ENCODE data around the gene ADAMTS2.

Gene ADAMTS2

DNA sequence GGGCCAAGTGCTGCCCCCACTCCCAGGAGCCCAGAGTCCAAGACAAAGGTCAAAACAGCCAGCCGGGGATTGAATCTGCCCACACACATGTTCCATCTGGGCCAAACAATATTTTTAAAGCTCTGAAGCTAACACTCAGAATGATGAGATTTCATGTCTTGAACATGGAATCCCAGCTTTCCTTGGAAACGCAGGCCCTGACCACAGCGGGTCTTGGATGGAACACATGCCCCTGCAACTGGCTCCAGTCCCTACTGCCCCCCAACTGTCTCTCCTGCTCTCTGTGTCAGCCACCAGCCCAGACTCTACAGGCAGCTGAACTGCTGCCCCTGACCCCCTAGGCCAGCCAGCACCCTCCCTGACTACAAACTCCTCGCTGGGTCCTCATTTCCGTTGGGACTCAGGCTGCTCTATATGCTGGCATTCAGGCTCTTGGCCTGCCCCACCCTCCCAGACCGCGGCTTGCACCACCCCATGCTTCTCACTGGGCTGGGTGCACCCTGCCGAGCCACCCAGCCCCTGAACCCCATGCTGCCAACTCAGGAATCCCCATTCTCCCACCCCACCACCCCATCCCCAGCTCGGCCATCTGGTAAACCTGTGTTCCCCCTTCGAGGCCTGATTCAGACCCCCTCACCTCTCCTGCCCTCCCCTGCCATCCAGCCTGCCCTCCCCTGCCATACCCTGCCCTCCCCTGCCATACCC is 71.7 kb downstream of the ADAMTS2 start:
- TF ChIP-seq, protein P1, sequence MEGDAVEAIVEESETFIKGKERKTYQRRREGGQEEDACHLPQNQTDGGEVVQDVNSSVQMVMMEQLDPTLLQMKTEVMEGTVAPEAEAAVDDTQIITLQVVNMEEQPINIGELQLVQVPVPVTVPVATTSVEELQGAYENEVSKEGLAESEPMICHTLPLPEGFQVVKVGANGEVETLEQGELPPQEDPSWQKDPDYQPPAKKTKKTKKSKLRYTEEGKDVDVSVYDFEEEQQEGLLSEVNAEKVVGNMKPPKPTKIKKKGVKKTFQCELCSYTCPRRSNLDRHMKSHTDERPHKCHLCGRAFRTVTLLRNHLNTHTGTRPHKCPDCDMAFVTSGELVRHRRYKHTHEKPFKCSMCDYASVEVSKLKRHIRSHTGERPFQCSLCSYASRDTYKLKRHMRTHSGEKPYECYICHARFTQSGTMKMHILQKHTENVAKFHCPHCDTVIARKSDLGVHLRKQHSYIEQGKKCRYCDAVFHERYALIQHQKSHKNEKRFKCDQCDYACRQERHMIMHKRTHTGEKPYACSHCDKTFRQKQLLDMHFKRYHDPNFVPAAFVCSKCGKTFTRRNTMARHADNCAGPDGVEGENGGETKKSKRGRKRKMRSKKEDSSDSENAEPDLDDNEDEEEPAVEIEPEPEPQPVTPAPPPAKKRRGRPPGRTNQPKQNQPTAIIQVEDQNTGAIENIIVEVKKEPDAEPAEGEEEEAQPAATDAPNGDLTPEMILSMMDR (IDR thresholded peaks at IDR 0.05; ENCODE audit: borderline replicate concordance, extremely low read depth, low read length, poor library complexity, severe bottlenecking) = no peak
- no peak for TF ChIP-seq EZH2 (IDR thresholded peaks at IDR 0.05; ENCODE audit: borderline replicate concordance, low read depth, low read length, severe bottlenecking)
- Histone ChIP-seq H3K79me2 (ENCODE audit: insufficient read depth, low read length) (no peaks in the 10 kb centered on the region), H3K36me3 (ENCODE audit: insufficient read depth, low read length) (no peaks in the 10 kb centered on the region), H3K27me3 (ENCODE audit: insufficient read depth, low read length, poor library complexity) (no peaks in the 10 kb centered on the region), H3K4me1 (ENCODE audit: insufficient read depth, low read length) (no peaks in the 10 kb centered on the region), H3K4me2 (ENCODE audit: insufficient read depth, low read length) (no peak overlapping the region), H3K9ac (ENCODE audit: low read depth, low read length) (no peak overlapping the region), H3K9me3 (ENCODE audit: insufficient read depth, low read length, severe bottlenecking) (no peaks in the 10 kb centered on the region), H4K20me1 (ENCODE audit: insufficient read depth, low read length) (no peaks in the 10 kb centered on the region), H3K4me3 (ENCODE audit: low read depth in 1 of 2, low read length in 2 of 2) (no peak overlapping the region), H2AFZ (ENCODE audit: low read depth, low read length) (no peak overlapping the region), H3K27ac (ENCODE audit: low read length) (no peak overlapping the region)
- ATAC-seq (ENCODE audit: insufficient read depth, low read depth) (no peak), DNase-seq (no peak)

DNA sequence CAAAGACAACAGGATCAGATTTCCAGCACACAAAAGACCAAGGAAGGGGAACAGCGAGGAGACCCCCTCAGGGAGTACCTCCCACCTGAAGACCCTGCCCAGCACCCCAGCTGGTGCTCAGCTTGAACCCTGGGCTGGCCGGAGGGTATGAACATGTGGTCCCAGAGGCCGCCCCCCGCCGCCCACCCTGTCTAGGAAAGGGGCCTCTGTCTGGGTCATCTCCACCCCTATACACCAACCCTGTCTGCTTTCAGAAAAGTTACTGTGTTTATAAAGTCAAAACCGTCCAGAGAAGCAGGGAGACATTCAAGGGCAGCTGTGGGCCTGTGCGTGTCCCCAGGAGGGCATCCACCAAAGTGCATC is 72.2 kb downstream of the ADAMTS2 start:
- TF ChIP-seq EZH2 (IDR thresholded peaks at IDR 0.05; ENCODE audit: borderline replicate concordance, low read depth, low read length, severe bottlenecking) = no peak
- TF ChIP-seq, protein P1 (IDR thresholded peaks at IDR 0.05; ENCODE audit: borderline replicate concordance, extremely low read depth, low read length, poor library complexity, severe bottlenecking) = no peak
- H3K4me2 ChIP-seq (ENCODE audit: insufficient read depth, low read length) = no peak overlapping the region
- no peak for ATAC-seq (ENCODE audit: insufficient read depth, low read depth)

DNA sequence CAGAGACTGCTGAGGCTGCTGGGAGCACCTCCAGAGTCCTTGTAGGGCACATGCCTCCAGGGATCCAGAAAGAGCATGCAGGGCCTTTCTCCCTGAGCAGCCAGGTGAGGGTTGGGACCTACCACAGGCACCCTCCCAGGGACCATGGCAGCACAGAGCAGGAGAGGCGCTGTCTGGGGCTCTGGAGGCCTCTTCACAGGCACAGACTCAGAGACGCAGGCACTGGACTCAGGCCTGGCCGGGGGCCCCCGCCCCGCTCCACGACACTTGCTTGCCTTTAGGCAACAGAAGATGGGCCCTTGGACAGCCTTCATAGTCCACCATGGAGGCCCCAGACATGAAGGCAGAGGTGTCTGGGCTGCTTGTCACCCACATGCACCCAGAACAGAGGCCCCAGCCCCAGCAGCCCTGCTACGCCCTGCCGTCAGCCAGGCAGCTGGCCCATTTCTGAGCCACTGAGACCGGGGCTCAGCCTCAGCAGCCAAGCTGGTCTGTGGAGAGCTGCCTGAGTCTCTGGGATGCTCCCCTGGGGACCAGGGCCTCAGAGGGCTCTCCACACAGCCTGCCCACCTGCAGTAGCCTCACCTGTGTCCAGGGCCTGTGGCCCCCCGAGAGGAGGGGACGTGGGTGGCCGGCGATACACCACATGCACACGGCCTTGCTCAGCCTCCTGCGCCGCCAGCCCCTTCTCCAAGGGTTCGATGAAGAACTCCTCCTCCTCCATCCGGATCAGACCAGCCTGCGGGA is 72.8 kb downstream of the ADAMTS2 start:
- Histone ChIP-seq H3K4me1 (ENCODE audit: insufficient read depth, low read length) (no peaks in the 10 kb centered on the region), H3K9ac (ENCODE audit: low read depth, low read length) (no peak overlapping the region), H3K27ac (ENCODE audit: low read length) (no peak overlapping the region), H3K4me3 (ENCODE audit: low read depth in 1 of 2, low read length in 2 of 2) (no peak overlapping the region), H4K20me1 (ENCODE audit: insufficient read depth, low read length) (no peaks in the 10 kb centered on the region), H2AFZ (ENCODE audit: low read depth, low read length) (no peak overlapping the region), H3K27me3 (ENCODE audit: insufficient read depth, low read length, poor library complexity) (no peaks in the 10 kb centered on the region), H3K79me2 (ENCODE audit: insufficient read depth, low read length) (no peaks in the 10 kb centered on the region), H3K4me2 (ENCODE audit: insufficient read depth, low read length) (no peak overlapping the region), H3K9me3 (ENCODE audit: insufficient read depth, low read length, severe bottlenecking) (no peaks in the 10 kb centered on the region), H3K36me3 (ENCODE audit: insufficient read depth, low read length) (no peaks in the 10 kb centered on the region)
- no peak for DNase-seq
- TF ChIP-seq, protein P1 (IDR thresholded peaks at IDR 0.05; ENCODE audit: borderline replicate concordance, extremely low read depth, low read length, poor library complexity, severe bottlenecking) = no peak
- TF ChIP-seq EZH2 (IDR thresholded peaks at IDR 0.05; ENCODE audit: borderline replicate concordance, low read depth, low read length, severe bottlenecking) = no peak
- no peak for ATAC-seq (ENCODE audit: insufficient read depth, low read depth)

More for the DNA sequence above, 72.2 kb downstream of the ADAMTS2 start:
- H2AFZ ChIP-seq (ENCODE audit: low read depth, low read length) = no peak overlapping the region
- H3K9me3 ChIP-seq (ENCODE audit: insufficient read depth, low read length, severe bottlenecking) = no peaks in the 10 kb centered on the region
- H3K79me2 ChIP-seq (ENCODE audit: insufficient read depth, low read length) = no peaks in the 10 kb centered on the region
- H3K9ac ChIP-seq (ENCODE audit: low read depth, low read length) = no peak overlapping the region
- no peaks in the 10 kb centered on the region for H3K4me1 ChIP-seq (ENCODE audit: insufficient read depth, low read length)
- H3K27me3 ChIP-seq (ENCODE audit: insufficient read depth, low read length, poor library complexity) = no peaks in the 10 kb centered on the region
- H4K20me1 ChIP-seq (ENCODE audit: insufficient read depth, low read length) = no peaks in the 10 kb centered on the region
- H3K36me3 ChIP-seq (ENCODE audit: insufficient read depth, low read length) = no peaks in the 10 kb centered on the region
- no peak overlapping the region for H3K27ac ChIP-seq (ENCODE audit: low read length)
- DNase-seq = no peak
- no peak overlapping the region for H3K4me3 ChIP-seq (ENCODE audit: low read depth in 1 of 2, low read length in 2 of 2)

Data from DND-41 (cell line).